GM23248 (cell line): ENCODE measurements around the gene COL8A1.
"Not testable (repeated sequence)": the region's sequence is repeated elsewhere in the genome, so short reads cannot be mapped to it uniquely, and the experiment has no call there.

Experiments used
- EZH2 ChIP-seq: fragments of 200-600 bp; sonication (generic); IDR thresholded peaks from 2 replicates; pipeline ENCODE4 v1.6.1; 2018; ENCODE audit warnings: antibody characterized with exemption, mild to moderate bottlenecking; ENCODE audit not compliant: insufficient read depth, poor library complexity, severe bottlenecking
- EZH2phosphoT487 ChIP-seq: fragments of 200-600 bp; sonication (generic); IDR thresholded peaks from 2 replicates; pipeline ENCODE4 v1.6.1; 2018; ENCODE audit warnings: antibody characterized with exemption, moderate library complexity, mild to moderate bottlenecking, low read depth; ENCODE audit not compliant: insufficient read depth

GRCh38 chr3:99841949-99842348 is 203.6 kb downstream of the COL8A1 start:
- TF ChIP-seq EZH2phosphoT487, EZH2: not testable (repeated sequence)
